IMR-90 (cell line): Measurements from ENCODE around the gene ITGB4. TPM values are rescaled to one million over a fixed set of nuclear protein-coding genes. Genes with fewer than 3 reads are reported as not detected.

Experiments
- ATAC-seq: fragments of 200-7000 bp; cut with Tn5 transposase; 2 replicates; pipeline ENCODE4 v1.9.1; 2020; ENCODE audit warnings: low read depth, mild to moderate bottlenecking, moderate library complexity
- BruUV-seq: library from RNA; stranded (reverse); fragments of 400-500 nt; replicated peaks from 2 replicates; lab custom pipeline; 2021; lab: Mats Ljungman, UMichigan
- CTCF ChIA-PET: fragments of 300-600 bp; formaldehyde crosslinking; extraction: SDS; loops from one replicate; lab custom pipeline; 2021; ENCODE audit warnings: antibody characterized with exemption; lab: Yijun Ruan, JAX
- POLR2A ChIA-PET: fragments of 300-600 bp; sonication (Branson Sonifier 250); formaldehyde crosslinking; loops from one replicate; lab custom pipeline; 2022; ENCODE audit warnings: antibody characterized with exemption; ENCODE audit not compliant: unreplicated experiment; lab: Charles Lee
- DNase-seq: peaks from one replicate; pipeline ENCODE4 v3.0.0; 2013
- H2AFZ ChIP-seq: replicated peaks from 2 replicates; pipeline ENCODE3; 2013; ENCODE audit warnings: low read length, mild to moderate bottlenecking; ENCODE audit not compliant: poor library complexity
- H2AK5ac ChIP-seq: 2 replicates; pipeline ENCODE4 v1.6.1; 2013; ENCODE audit warnings: low read depth, low read length, inconsistent platforms
- H2AK9ac ChIP-seq: replicated peaks from 2 replicates; pipeline ENCODE3; 2013; ENCODE audit warnings: mild to moderate bottlenecking, low read depth, low read length, moderate library complexity; ENCODE audit not compliant: poor library complexity
- H2BK120ac ChIP-seq: 2 replicates; pipeline ENCODE4 v1.6.1; 2013; ENCODE audit warnings: low read depth, low read length, inconsistent platforms
- H2BK15ac ChIP-seq: 3 replicates; pipeline ENCODE4 v1.6.1; 2013; ENCODE audit warnings: low read depth, low read length, inconsistent platforms
- H2BK20ac ChIP-seq: 2 replicates; pipeline ENCODE4 v1.6.1; 2013; ENCODE audit warnings: low read depth, mild to moderate bottlenecking, inconsistent platforms, low read length, moderate library complexity
- H2BK5ac ChIP-seq: 2 replicates; pipeline ENCODE4 v1.6.1; 2013; ENCODE audit warnings: mild to moderate bottlenecking, low read depth, low read length, inconsistent platforms; ENCODE audit not compliant: poor library complexity, severe bottlenecking
- H3K14ac ChIP-seq: replicated peaks from 2 replicates; pipeline ENCODE4 v1.6.1; 2013; ENCODE audit warnings: low read depth, low read length, inconsistent platforms
- H3K18ac ChIP-seq: 2 replicates; pipeline ENCODE4 v1.6.1; 2013; ENCODE audit warnings: low read depth, low read length, control low read depth
- H3K23ac ChIP-seq: 2 replicates; pipeline ENCODE4 v1.6.1; 2013; ENCODE audit warnings: low read depth, low read length, inconsistent platforms
- H3K27ac ChIP-seq: 2 replicates; pipeline ENCODE4 v1.5.1; 2013; ENCODE audit warnings: mild to moderate bottlenecking, control low read depth, low read length; ENCODE audit not compliant: insufficient read depth
- H3K27me3 ChIP-seq: 2 replicates; pipeline ENCODE4 v1.6.1; 2013; ENCODE audit warnings: low read length; ENCODE audit not compliant: control insufficient read depth, insufficient read depth
- H3K36me3 ChIP-seq: 2 replicates; pipeline ENCODE4 v1.6.1; 2013; ENCODE audit warnings: low read length, mixed read lengths; ENCODE audit not compliant: control insufficient read depth, insufficient read depth
- H3K4ac ChIP-seq: 2 replicates; pipeline ENCODE4 v1.6.1; 2013; ENCODE audit warnings: low read depth, low read length, inconsistent platforms
- H3K4me1 ChIP-seq: 2 replicates; pipeline ENCODE4 v1.6.1; 2013; ENCODE audit warnings: low read length, mixed read lengths; ENCODE audit not compliant: control insufficient read depth, insufficient read depth
- H3K4me2 ChIP-seq: 2 replicates; pipeline ENCODE4 v1.6.1; 2013; ENCODE audit warnings: low read depth, mild to moderate bottlenecking, control low read depth, low read length, moderate library complexity
- H3K4me3 ChIP-seq: 2 replicates; pipeline ENCODE4 v1.5.1; 2013; ENCODE audit warnings: low read depth, mild to moderate bottlenecking, control low read depth, low read length, moderate library complexity; ENCODE audit not compliant: insufficient read depth
- H3K56ac ChIP-seq: 2 replicates; pipeline ENCODE4 v1.6.1; 2013; ENCODE audit warnings: low read length, inconsistent platforms; ENCODE audit not compliant: insufficient read depth; ENCODE audit errors: extremely low read depth
- H3K79me1 ChIP-seq, 2 experiments: 2 replicates each; pipeline ENCODE4 v1.6.1; 2013; ENCODE audit warnings: low read length in 2 of 2, inconsistent platforms in 1 of 2, low read depth in 1 of 2
- H3K9ac ChIP-seq: 2 replicates; pipeline ENCODE4 v1.6.1; 2013; ENCODE audit warnings: low read depth, low read length, control low read depth
- H3K9me1 ChIP-seq: 2 replicates; pipeline ENCODE4 v1.6.1; 2013; ENCODE audit warnings: low read length, inconsistent platforms; ENCODE audit not compliant: insufficient read depth
- H3K9me3 ChIP-seq: 2 replicates; pipeline ENCODE4 v1.6.1; 2013; ENCODE audit warnings: low read length; ENCODE audit not compliant: control insufficient read depth, insufficient read depth
- H4K20me1 ChIP-seq: 2 replicates; pipeline ENCODE4 v1.6.1; 2013; ENCODE audit warnings: low read length, inconsistent platforms; ENCODE audit not compliant: insufficient read depth
- H4K5ac ChIP-seq: 2 replicates; pipeline ENCODE4 v1.6.1; 2013; ENCODE audit warnings: mild to moderate bottlenecking, low read depth, low read length, control low read depth
- H4K8ac ChIP-seq, 2 experiments: 2 replicates each; pipeline ENCODE4 v1.6.1; 2013; ENCODE audit warnings: low read depth in 2 of 2, low read length in 2 of 2, control low read depth in 1 of 2, inconsistent platforms in 1 of 2
- H4K91ac ChIP-seq: 2 replicates; pipeline ENCODE4 v1.6.1; 2013; ENCODE audit warnings: low read depth, low read length, inconsistent platforms; ENCODE audit not compliant: insufficient read depth
- BHLHE40 ChIP-seq: fragments of 150-350 bp; IDR thresholded peaks from 2 replicates; pipeline ENCODE4 v1.6.1; 2016; ENCODE audit warnings: mild to moderate bottlenecking, low read depth, low read length
- CEBPB ChIP-seq: IDR thresholded peaks from 2 replicates; pipeline ENCODE4 v1.6.1; 2012; ENCODE audit warnings: low read depth, low read length, improper control_type of control experiment
- CHD1 ChIP-seq: IDR thresholded peaks from 2 replicates; pipeline ENCODE4 v1.6.1; 2012; ENCODE audit warnings: low read depth, low read length, improper control_type of control experiment
- ELK1 ChIP-seq: fragments of 150-350 bp; IDR thresholded peaks from 2 replicates; pipeline ENCODE4 v1.6.1; 2016; ENCODE audit warnings: low read depth, mild to moderate bottlenecking, low read length, moderate library complexity, borderline replicate concordance
- MAFK ChIP-seq: IDR thresholded peaks from 2 replicates; pipeline ENCODE4 v1.6.1; 2012; ENCODE audit warnings: low read depth, low read length, improper control_type of control experiment
- MXI1 ChIP-seq: IDR thresholded peaks from 2 replicates; pipeline ENCODE4 v1.6.1; 2012; ENCODE audit warnings: low read depth, mild to moderate bottlenecking, low read length, moderate library complexity, borderline replicate concordance
- NFE2L2 ChIP-seq: fragments of 150-350 bp; IDR thresholded peaks from 2 replicates; pipeline ENCODE4 v1.6.1; 2016; ENCODE audit warnings: low read depth, mild to moderate bottlenecking, low read length
- POLR2A ChIP-seq: IDR thresholded peaks from 2 replicates; pipeline ENCODE4 v1.6.1; 2012; ENCODE audit warnings: mild to moderate bottlenecking, low read depth, low read length
- RAD21 ChIP-seq: IDR thresholded peaks from 2 replicates; pipeline ENCODE4 v1.6.1; 2012; ENCODE audit warnings: low read length, improper control_type of control experiment
- RCOR1 ChIP-seq: IDR thresholded peaks from 2 replicates; pipeline ENCODE4 v1.6.1; 2012; ENCODE audit warnings: mild to moderate bottlenecking, low read length, improper control_type of control experiment; ENCODE audit not compliant: insufficient replicate concordance
- RFX5 ChIP-seq: IDR thresholded peaks from 2 replicates; pipeline ENCODE4 v1.8.0; 2012; ENCODE audit warnings: low read depth, mild to moderate bottlenecking, low read length, moderate library complexity
- SMC3 ChIP-seq: fragments of 150-350 bp; IDR thresholded peaks from 2 replicates; pipeline ENCODE4 v1.6.1; 2016; ENCODE audit warnings: low read depth, mild to moderate bottlenecking, antibody characterized with exemption, low read length, moderate library complexity
- WGBS, 2 experiments: methylation state at CpG; one replicate each; pipeline versions ENCODE4 v1.1.5 to v1.1.7; 2013; ENCODE audit warnings: missing lambda C conversion rate in 2 of 2; ENCODE audit not compliant: insufficient read length in 1 of 2; ENCODE audit errors: extremely low coverage in 2 of 2; 5-methylcytosine and 5-hydroxymethylcytosine counted together
- dilution Hi-C: fragments of 300-500 bp; cut with HindIII; formaldehyde crosslinking; loops from one replicate; pipeline ENCODE4 v1.14.3; 2018; ENCODE audit warnings: low sequenced_read_pairs; ENCODE audit not compliant: unreplicated experiment
- in situ Hi-C: fragments of 300-500 bp; cut with MboI; formaldehyde crosslinking; loops from 3 replicates; pipeline ENCODE4 v1.14.3; 2019; ENCODE audit warnings: low sequenced_read_pairs, inconsistent platforms, mixed read lengths
- intact Hi-C: fragments of 100-400 bp; cut with micrococcal nuclease; formaldehyde crosslinking; loops from 2 replicates; pipeline ENCODE4 v1.10.0; 2022
- polyA plus RNA-seq, 3 experiments: library from polyadenylated mRNA; depleted of rRNA; stranded (reverse); fragments of >200 nt; gene quantifications; 2 replicates each; pipeline ENCODE4 v1.2.3, GENCODE V29; 2012; ENCODE audit warnings: low replicate concordance in 1 of 3
- total RNA-seq: library from RNA; depleted of rRNA; stranded (reverse); fragments of >200 nt; gene quantifications from 2 replicates; pipeline ENCODE4 v1.2.3, GENCODE V29; 2012
- TF ChIP-seq, protein P1 (sequence below): conservative IDR thresholded peaks from 2 replicates; pipeline ENCODE4 v1.5.1; 2012; ENCODE audit warnings: mild to moderate bottlenecking, low read depth, low read length, improper control_type of control experiment

Gene ITGB4
- total and polyA plus RNA-seq, 2 of the 4 experiments (the other 2 are of a cell fraction): under 0.01 to 0.27 TPM

- no peak for ATAC-seq
- H3K4ac ChIP-seq: no peak overlapping the region
- no peaks in the 10 kb centered on the region for H3K4me1 ChIP-seq
- no peak overlapping the region for H2AK9ac ChIP-seq
- H2AFZ ChIP-seq: no peak overlapping the region
- H2BK15ac ChIP-seq: no peak overlapping the region
- H3K9ac ChIP-seq: no peak overlapping the region
- dilution Hi-C loops (no loop called here), intact Hi-C loops (no loop called here), in situ Hi-C loops (no loop called here)
- no peak overlapping the region for H2BK20ac ChIP-seq
- H3K4me2 ChIP-seq: no peak overlapping the region
- H3K18ac ChIP-seq: no peak overlapping the region
- no peak overlapping the region for H4K8ac ChIP-seq
- H4K91ac ChIP-seq: no peak overlapping the region
- no peak overlapping the region for H3K4me3 ChIP-seq
- H4K20me1 ChIP-seq: no peaks in the 10 kb centered on the region
- no peaks in the 10 kb centered on the region for H3K9me3 ChIP-seq
- H2BK120ac ChIP-seq: no peak overlapping the region
- 91% methylated on average over 4 of the region's 18 CpGs; no CpG with 5 or more reads in 1 of the 2 experiments for WGBS, 2 experiments
- H3K79me1 ChIP-seq: no peaks in the 10 kb centered on the region
- H4K5ac ChIP-seq: no peak overlapping the region
- no TSS peak for BruUV-seq
- no peak overlapping the region for H2BK5ac ChIP-seq
- no peak for DNase-seq
- no peaks in the 10 kb centered on the region for H3K36me3 ChIP-seq
- H3K27ac ChIP-seq: no peak overlapping the region
- no peak overlapping the region for H2AK5ac ChIP-seq
- H3K27me3 ChIP-seq: peaks cover 59% of the 10 kb centered on the region
- ChIA-PET POLR2A (no interaction called here), CTCF (no interaction called here)
- H3K56ac ChIP-seq: no peak overlapping the region
- H3K9me1 ChIP-seq: no peaks in the 10 kb centered on the region
- H3K14ac ChIP-seq: no peak overlapping the region
- no peak overlapping the region for H3K23ac ChIP-seq
- TF ChIP-seq RFX5: no peak
- TF ChIP-seq BHLHE40: no peak
- no peak for TF ChIP-seq MAFK
- TF ChIP-seq, protein P1, sequence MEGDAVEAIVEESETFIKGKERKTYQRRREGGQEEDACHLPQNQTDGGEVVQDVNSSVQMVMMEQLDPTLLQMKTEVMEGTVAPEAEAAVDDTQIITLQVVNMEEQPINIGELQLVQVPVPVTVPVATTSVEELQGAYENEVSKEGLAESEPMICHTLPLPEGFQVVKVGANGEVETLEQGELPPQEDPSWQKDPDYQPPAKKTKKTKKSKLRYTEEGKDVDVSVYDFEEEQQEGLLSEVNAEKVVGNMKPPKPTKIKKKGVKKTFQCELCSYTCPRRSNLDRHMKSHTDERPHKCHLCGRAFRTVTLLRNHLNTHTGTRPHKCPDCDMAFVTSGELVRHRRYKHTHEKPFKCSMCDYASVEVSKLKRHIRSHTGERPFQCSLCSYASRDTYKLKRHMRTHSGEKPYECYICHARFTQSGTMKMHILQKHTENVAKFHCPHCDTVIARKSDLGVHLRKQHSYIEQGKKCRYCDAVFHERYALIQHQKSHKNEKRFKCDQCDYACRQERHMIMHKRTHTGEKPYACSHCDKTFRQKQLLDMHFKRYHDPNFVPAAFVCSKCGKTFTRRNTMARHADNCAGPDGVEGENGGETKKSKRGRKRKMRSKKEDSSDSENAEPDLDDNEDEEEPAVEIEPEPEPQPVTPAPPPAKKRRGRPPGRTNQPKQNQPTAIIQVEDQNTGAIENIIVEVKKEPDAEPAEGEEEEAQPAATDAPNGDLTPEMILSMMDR: no peak
- no peak for TF ChIP-seq MXI1
- TF ChIP-seq CHD1: no peak
- no peak for TF ChIP-seq RAD21
- no peak for TF ChIP-seq NFE2L2
- no peak for TF ChIP-seq POLR2A
- no peak for TF ChIP-seq ELK1
- TF ChIP-seq RCOR1: no peak
- no peak for TF ChIP-seq SMC3
- no peak for TF ChIP-seq CEBPB
These were observed 2.1 kb downstream of the ITGB4 start for GRCh38 chr17:75723171-75723930.
